GM11168 (cell line): ENCODE data around the gene PCDHA8.
"Not testable (repeated sequence)": the region's sequence is repeated elsewhere in the genome, so short reads cannot be mapped to it uniquely, and the experiment has no call there.

Experiments used
- in situ Hi-C: fragments of 300-500 bp; cut with MboI; formaldehyde crosslinking; loops from one replicate; pipeline ENCODE4 v1.12.0; 2022; ENCODE audit warnings: low sequenced_read_pairs; ENCODE audit not compliant: unreplicated experiment

Gene PCDHA8

DNA sequence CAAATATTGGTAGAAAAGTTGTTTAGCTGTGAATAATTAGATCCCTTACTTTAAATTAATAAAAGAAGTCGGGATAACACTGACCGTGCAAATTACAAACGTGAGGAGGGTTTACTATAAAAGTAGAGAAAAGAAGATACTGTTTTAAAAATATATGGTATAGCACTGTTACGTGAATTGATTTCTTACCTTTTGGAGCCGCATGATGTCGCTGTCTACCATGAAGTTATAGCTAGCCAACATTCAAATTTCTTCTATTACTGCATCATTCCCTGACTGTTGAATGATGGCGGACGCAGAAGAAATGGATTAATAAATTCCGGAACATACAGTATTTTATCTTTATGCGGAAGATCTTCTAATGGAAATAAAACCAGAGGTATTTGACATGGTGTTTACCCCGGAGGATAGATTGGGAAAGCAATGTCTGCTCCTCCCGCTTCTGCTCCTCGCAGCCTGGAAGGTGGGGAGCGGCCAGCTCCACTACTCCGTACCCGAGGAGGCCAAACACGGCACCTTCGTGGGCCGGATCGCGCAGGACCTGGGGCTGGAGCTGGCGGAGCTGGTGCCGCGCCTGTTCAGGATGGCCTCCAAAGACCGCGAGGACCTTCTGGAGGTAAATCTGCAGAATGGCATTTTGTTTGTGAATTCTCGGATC is 13.2 kb upstream of the PCDHA8 start, which contains the start of gene PCDHA6:
PCDHA6 (plus strand) TSS at position 257 of the 658 bp plus-strand sequence; CDS start at position 389, 132 bp downstream.
- in situ Hi-C loops = no loop called here

DNA sequence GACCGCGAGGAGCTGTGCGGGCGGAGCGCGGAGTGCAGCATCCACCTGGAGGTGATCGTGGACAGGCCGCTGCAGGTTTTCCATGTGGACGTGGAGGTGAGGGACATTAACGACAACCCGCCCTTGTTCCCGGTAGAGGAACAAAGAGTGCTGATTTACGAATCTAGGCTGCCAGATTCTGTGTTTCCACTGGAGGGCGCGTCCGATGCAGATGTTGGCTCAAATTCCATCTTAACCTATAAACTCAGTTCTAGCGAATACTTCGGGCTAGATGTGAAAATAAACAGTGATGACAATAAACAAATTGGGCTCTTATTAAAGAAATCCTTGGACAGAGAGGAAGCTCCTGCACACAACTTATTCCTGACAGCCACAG is 12.6 kb upstream of the PCDHA8 start:
- in situ Hi-C loops = no loop called here

- in situ Hi-C loops = not testable (repeated sequence)
Measured at GRCh38 chr5:140829511-140830501, 11.2 kb upstream of the PCDHA8 start.

GRCh38 chr5:140833993-140834392 is 7.0 kb upstream of the PCDHA8 start, which contains the start of gene PCDHA7:
PCDHA7 (plus strand) TSS chr5:140834269; CDS start chr5:140834384, 115 bp downstream.
- in situ Hi-C loops = no loop called here

- in situ Hi-C loops = not testable (repeated sequence)
Measured at GRCh38 chr5:140834439-140835008, 6.5 kb upstream of the PCDHA8 start.

GRCh38 chr5:140835622-140836510 is 5.1 kb upstream of the PCDHA8 start:
- in situ Hi-C loops = no loop called here

DNA sequence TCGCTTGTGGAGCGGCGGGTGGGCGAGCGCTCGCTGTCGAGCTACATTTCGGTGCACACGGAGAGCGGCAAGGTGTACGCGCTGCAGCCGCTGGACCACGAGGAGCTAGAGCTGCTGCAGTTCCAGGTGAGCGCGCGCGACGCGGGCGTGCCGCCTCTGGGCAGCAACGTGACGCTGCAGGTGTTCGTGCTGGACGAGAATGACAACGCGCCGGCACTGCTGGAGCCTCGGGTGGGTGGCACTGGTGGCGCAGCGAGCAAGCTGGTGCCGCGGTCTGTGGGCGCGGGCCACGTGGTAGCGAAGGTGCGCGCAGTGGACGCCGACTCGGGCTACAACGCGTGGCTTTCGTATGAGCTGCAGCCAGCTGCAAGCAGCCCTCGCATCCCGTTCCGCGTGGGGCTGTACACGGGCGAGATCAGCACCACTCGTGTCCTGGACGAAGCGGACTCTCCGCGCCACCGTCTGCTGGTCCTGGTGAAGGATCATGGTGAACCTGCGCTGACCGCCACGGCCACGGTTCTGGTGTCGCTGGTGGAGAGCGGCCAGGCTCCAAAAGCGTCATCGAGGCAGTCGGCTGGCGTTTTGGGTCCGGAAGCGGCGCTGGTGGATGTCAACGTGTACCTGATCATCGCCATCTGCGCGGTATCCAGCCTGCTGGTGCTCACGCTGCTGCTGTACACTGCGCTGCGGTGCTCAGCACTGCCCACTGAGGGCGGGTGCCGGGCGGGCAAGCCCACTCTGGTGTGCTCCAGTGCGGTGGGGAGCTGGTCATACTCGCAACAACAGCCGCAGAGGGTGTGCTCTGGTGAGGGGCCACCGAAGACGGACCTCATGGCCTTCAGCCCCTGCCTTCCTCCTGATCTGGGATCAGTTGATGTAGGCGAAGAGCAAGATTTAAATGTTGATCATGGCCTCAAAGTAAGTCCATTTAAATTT is 2.1 kb downstream of the PCDHA8 start:
- in situ Hi-C loops = no loop called here

GRCh38 chr5:140848139-140849102 is 7.4 kb downstream of the PCDHA8 start, which contains the start of gene PCDHA9:
PCDHA9 (plus strand) TSS chr5:140848382; CDS start chr5:140848496, 114 bp downstream.
- in situ Hi-C loops = not testable (repeated sequence)

- in situ Hi-C loops = not testable (repeated sequence)
Measured at GRCh38 chr5:140849831-140850634, 9.0 kb downstream of the PCDHA8 start.

GRCh38 chr5:140855772-140856674 is 15.0 kb downstream of the PCDHA8 start, which contains the start of gene PCDHA10:
PCDHA10 (plus strand) TSS chr5:140855897; CDS start chr5:140856049, 152 bp downstream.
- in situ Hi-C loops = no loop called here

- in situ Hi-C loops = no loop called here
Measured at GRCh38 chr5:140857177-140857986, 16.4 kb downstream of the PCDHA8 start.

GRCh38 chr5:140857987-140858240 is 16.9 kb downstream of the PCDHA8 start:
- in situ Hi-C loops = no loop called here

DNA sequence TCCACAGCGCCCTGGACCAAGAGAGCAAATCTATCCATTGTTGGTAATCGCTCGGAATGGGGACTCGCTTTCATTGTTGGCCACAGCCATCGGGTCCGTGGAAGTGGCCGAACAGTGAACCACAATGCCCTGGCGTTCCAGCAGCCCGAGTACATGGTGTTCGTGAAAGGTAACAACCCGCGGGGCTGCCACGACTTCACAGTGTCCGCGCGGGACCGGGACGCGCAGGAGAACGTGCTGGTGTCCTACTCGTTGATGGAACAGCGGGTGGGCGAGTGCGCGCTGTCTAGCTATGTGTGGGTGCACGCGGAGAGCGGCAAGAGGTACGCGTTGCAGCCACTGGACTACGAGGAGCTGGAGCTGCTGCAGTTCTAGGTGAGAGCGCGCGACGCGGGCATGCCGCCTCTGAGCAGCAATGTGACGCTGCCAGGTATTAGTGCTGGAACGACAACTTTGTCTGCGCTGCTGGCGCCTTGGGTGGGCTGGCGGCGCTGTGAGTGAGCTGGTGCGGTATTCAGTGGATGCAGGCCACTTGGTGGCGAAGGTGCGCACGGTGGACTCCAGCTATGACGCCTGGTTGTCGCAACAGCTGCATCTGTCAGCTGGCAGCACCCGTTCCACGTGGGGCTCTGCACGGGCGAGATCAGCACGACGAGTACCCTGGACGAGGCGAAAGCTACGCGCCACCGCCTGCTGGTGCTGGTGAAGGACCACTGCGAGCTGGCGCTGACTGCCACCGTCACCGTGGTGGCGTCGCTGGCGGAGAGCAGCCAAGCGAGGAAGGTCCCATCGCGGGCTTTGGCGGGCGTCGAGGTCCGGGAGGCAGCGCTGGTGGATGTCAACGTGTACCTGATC is 21.7 kb downstream of the PCDHA8 start:
- in situ Hi-C loops = no loop called here
